ENCODE results near the gene TSLP. TPM values are rescaled to one million over a fixed set of nuclear protein-coding genes. Genes with fewer than 3 reads are reported as not detected.

TSLP gene
- total and polyA plus RNA-seq, 2 donors from 2014 or later, result 0.60 to 1.4 TPM

DNA sequence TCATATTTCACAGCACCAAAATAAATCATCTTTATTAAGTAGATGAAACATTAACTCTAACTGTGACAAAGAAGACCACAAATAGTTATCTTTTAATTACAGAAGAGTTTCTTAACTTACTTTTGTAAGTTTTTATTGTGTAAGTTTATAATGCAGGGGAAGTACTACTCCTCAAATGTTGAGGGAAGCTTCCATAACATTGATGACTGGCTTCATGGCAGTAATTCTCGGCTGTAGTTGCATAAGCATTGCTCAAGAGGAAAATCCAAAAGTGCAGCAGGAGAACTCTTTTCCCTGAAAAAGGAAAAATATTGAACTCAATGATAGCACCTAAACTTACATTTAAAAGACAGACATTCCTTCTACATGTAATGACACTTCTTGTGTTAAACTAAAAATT, 4.6 kb downstream of the TSLP start:
- Histone ChIP-seq H3K9ac (ENCODE audit: low read length in 3 of 3) (no peak overlapping the region), H3K27ac (ENCODE audit: low read depth in 2 of 2, low read length in 2 of 2) (no peak overlapping the region), H3K9me3 (ENCODE audit: control insufficient read depth in 2 of 3, insufficient read depth in 1 of 3, low read length in 3 of 3) (no peaks in the 10 kb centered on the region), H3K4me1 (ENCODE audit: control insufficient read depth in 2 of 3, insufficient read depth in 2 of 3, low read depth in 1 of 3, low read length in 3 of 3) (no peaks in the 10 kb centered on the region), H3K4me3 (ENCODE audit: low read length in 3 of 3) (no peak overlapping the region), H3K36me3 (ENCODE audit: control insufficient read depth in 2 of 3, insufficient read depth in 3 of 3, low read length in 3 of 3) (no peaks in the 10 kb centered on the region), H3K27me3 (ENCODE audit: control insufficient read depth, insufficient read depth, low read length) (peaks cover 21% of the 10 kb centered on the region)
- FAIRE-seq (no peak), DNase-seq (no peak)
- intact Hi-C loops (cut with DNase I), result no loop called here
- TF ChIP-seq, protein P1, sequence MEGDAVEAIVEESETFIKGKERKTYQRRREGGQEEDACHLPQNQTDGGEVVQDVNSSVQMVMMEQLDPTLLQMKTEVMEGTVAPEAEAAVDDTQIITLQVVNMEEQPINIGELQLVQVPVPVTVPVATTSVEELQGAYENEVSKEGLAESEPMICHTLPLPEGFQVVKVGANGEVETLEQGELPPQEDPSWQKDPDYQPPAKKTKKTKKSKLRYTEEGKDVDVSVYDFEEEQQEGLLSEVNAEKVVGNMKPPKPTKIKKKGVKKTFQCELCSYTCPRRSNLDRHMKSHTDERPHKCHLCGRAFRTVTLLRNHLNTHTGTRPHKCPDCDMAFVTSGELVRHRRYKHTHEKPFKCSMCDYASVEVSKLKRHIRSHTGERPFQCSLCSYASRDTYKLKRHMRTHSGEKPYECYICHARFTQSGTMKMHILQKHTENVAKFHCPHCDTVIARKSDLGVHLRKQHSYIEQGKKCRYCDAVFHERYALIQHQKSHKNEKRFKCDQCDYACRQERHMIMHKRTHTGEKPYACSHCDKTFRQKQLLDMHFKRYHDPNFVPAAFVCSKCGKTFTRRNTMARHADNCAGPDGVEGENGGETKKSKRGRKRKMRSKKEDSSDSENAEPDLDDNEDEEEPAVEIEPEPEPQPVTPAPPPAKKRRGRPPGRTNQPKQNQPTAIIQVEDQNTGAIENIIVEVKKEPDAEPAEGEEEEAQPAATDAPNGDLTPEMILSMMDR (IDR thresholded peaks at IDR 0.05; ENCODE audit: borderline replicate concordance, extremely low read depth, insufficient read depth), result no peak

GRCh38 chr5:111077678-111078077, 6.2 kb downstream of the TSLP start:
- no peak for FAIRE-seq
- Histone ChIP-seq H3K9me3 (ENCODE audit: control insufficient read depth in 2 of 3, insufficient read depth in 1 of 3, low read length in 3 of 3) (no peaks in the 10 kb centered on the region), H3K9ac (ENCODE audit: low read length in 3 of 3) (no peak overlapping the region), H3K27ac (ENCODE audit: low read depth in 2 of 2, low read length in 2 of 2) (no peak overlapping the region), H3K36me3 (ENCODE audit: control insufficient read depth in 2 of 3, insufficient read depth in 3 of 3, low read length in 3 of 3) (no peaks in the 10 kb centered on the region), H3K27me3 (ENCODE audit: control insufficient read depth, insufficient read depth, low read length) (peaks cover 10% of the 10 kb centered on the region), H3K4me3 (ENCODE audit: low read length in 3 of 3) (no peak overlapping the region), H3K4me1 (ENCODE audit: control insufficient read depth in 2 of 3, insufficient read depth in 2 of 3, low read depth in 1 of 3, low read length in 3 of 3) (no peaks in the 10 kb centered on the region)
- intact Hi-C loops (cut with DNase I), result no loop called here
- TF ChIP-seq, protein P1 (IDR thresholded peaks at IDR 0.05; ENCODE audit: borderline replicate concordance, extremely low read depth, insufficient read depth), result no peak
- no peak for DNase-seq

DNA sequence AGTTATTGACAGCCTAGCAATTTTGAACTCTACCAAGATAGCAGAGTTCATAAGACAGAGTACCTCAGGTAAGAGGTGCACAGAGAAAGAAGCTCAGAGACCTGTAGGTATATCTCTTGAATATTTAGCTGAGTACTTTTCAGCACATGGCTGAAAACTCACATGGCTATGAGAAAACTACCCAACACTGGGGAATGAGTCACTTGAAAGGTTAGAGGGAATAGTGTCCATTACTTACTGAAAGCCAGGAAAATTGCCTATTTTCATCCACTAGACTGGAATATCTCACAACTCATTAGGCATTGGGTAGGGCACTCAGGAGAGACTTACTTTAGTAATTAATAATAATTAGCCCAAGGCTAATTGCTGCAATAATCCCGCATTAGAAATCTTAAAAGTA, 8.3 kb downstream of the TSLP start:
- no peak overlapping the region for H3K27ac ChIP-seq (ENCODE audit: low read depth in 2 of 2, low read length in 2 of 2)
- TF ChIP-seq, protein P1 (IDR thresholded peaks at IDR 0.05; ENCODE audit: borderline replicate concordance, extremely low read depth, insufficient read depth), result no peak
- DNase-seq, result no peak
- H3K27me3 ChIP-seq (ENCODE audit: control insufficient read depth, insufficient read depth, low read length), result peaks cover 2% of the 10 kb centered on the region
- no peak overlapping the region for H3K9ac ChIP-seq (ENCODE audit: low read length in 3 of 3)
- H3K36me3 ChIP-seq (ENCODE audit: control insufficient read depth in 2 of 3, insufficient read depth in 3 of 3, low read length in 3 of 3), result no peaks in the 10 kb centered on the region
- H3K4me3 ChIP-seq (ENCODE audit: low read length in 3 of 3), result no peak overlapping the region
- intact Hi-C loops (cut with DNase I), result no loop called here
- FAIRE-seq, result no peak
- H3K9me3 ChIP-seq (ENCODE audit: control insufficient read depth in 2 of 3, insufficient read depth in 1 of 3, low read length in 3 of 3), result no peaks in the 10 kb centered on the region
- H3K4me1 ChIP-seq (ENCODE audit: control insufficient read depth in 2 of 3, insufficient read depth in 2 of 3, low read depth in 1 of 3, low read length in 3 of 3), result no peaks in the 10 kb centered on the region

GRCh38 chr5:111083323-111083722, 11.8 kb downstream of the TSLP start:
- TF ChIP-seq, protein P1 (IDR thresholded peaks at IDR 0.05; ENCODE audit: borderline replicate concordance, extremely low read depth, insufficient read depth), result no peak
- no peaks in the 10 kb centered on the region for H3K36me3 ChIP-seq (ENCODE audit: control insufficient read depth in 2 of 3, insufficient read depth in 3 of 3, low read length in 3 of 3)
- no peak for FAIRE-seq
- no peaks in the 10 kb centered on the region for H3K27me3 ChIP-seq (ENCODE audit: control insufficient read depth, insufficient read depth, low read length)
- no peak for DNase-seq
- no peak overlapping the region for H3K27ac ChIP-seq (ENCODE audit: low read depth in 2 of 2, low read length in 2 of 2)
- no peaks in the 10 kb centered on the region for H3K4me1 ChIP-seq (ENCODE audit: control insufficient read depth in 2 of 3, insufficient read depth in 2 of 3, low read depth in 1 of 3, low read length in 3 of 3)
- intact Hi-C loops (cut with DNase I), result no loop called here
- H3K9me3 ChIP-seq (ENCODE audit: control insufficient read depth in 2 of 3, insufficient read depth in 1 of 3, low read length in 3 of 3), result no peaks in the 10 kb centered on the region
- no peak overlapping the region for H3K4me3 ChIP-seq (ENCODE audit: low read length in 3 of 3)
- H3K9ac ChIP-seq (ENCODE audit: low read length in 3 of 3), result no peak overlapping the region

Measured in kidney (tissue), 14 donors.